Stimulated activated CD8-positive, alpha-beta memory T cell treated with anti-CD3 and anti-CD28 coated beads, Interleukin-4, amount 100 ng/mL, for 4 hours (primary cell): Measurements from ENCODE around the gene GDPGP1.
"Not testable (repeated sequence)": the region's sequence is repeated elsewhere in the genome, so short reads cannot be mapped to it uniquely, and the experiment has no call there.

Experiments
- DNase-seq, 2 donors: peaks; one replicate each; pipeline ENCODE4 v3.0.0-alpha.2; 2020; ENCODE audit warnings: low read depth in 2 of 2, low spot score in 1 of 2

GDPGP1 gene

DNA sequence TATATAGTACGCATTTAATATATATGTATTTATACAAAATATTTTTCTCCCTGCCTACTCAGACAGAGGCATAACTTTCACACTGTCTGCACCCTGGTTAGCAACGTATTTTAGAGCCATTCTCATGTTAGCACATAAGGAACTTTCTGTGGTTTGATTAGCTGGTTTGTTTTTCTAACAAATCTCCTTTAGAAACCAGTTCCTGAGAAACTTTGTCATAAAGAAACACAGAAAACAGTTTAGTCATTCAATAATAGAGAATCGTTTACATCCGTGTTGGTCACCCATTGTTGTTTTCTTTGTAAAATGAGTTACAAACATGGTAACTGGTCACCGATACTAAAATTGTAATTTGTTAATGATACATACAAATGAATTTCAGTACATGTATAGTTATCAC, 25.5 kb downstream of the GDPGP1 start:
- no peak for DNase-seq

GRCh38 chr15:90260731-90261130, 26.7 kb downstream of the GDPGP1 start:
- DNase-seq = not testable (repeated sequence)

GRCh38 chr15:90261811-90262210, 27.8 kb downstream of the GDPGP1 start:
- no peak for DNase-seq

- DNase-seq = no peak
These were observed 28.4 kb downstream of the GDPGP1 start for GRCh38 chr15:90262426-90262825.

GRCh38 chr15:90264671-90265070, 30.7 kb downstream of the GDPGP1 start:
- no peak for DNase-seq

- DNase-seq = peak; percentile 77 to 85
These were observed 31.5 kb downstream of the GDPGP1 start, which contains the start of gene NGRN for GRCh38 chr15:90265271-90266060. NGRN (plus strand) TSS chr15:90265672; CDS start chr15:90265713, 41 bp downstream.

- DNase-seq = peak; percentile 1 to 20
These were observed 32.0 kb downstream of the GDPGP1 start for GRCh38 chr15:90266061-90266431.

DNA sequence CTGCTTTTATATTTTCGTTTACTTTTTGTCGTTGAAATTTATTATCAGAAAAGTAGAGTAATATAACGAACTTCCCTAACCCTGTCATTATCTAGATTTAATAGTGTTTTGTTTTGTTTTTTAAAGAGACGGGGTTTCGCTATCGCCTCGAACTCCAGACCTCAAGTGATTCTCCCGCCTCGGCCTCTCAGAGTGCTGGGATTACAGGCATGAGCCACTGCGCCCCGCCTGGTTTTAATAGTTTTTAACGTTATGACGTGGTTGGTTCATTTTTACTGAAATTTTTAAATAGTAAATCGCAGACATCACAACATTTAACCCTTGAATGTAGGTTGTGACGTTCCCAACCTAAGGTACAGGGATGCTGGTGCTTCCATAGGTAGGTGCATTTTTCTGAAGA, 32.5 kb downstream of the GDPGP1 start:
- no peak for DNase-seq

GRCh38 chr15:90268415-90268814, 34.4 kb downstream of the GDPGP1 start:
- no peak for DNase-seq

- DNase-seq = no peak
These were observed 36.6 kb downstream of the GDPGP1 start for GRCh38 chr15:90270502-90271150.

- DNase-seq = no peak
These were observed 37.6 kb downstream of the GDPGP1 start for GRCh38 chr15:90271459-90272166.

GRCh38 chr15:90278467-90278866, 44.5 kb downstream of the GDPGP1 start:
- DNase-seq = not testable (repeated sequence)

DNA sequence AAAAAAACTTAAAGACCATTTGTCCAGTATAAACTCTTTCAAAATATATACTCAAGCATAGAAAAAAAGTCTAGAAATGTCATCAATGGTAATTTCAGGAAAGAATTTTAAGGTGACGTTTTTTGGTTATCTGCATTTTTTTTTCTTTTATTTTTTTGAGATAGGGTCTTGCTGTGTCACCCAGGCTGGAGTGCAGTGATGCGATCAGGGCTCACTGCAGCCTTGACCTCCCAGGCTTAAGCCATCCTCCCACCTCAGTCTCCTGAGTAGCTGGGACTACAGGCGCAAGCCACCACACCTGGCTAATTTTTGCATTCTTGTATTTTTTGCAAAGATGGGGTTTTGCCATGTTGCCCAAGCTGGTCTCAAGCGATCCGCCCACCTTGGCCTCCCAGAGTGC, 46.7 kb downstream of the GDPGP1 start:
- DNase-seq = not testable (repeated sequence)

GRCh38 chr15:90281637-90282036, 47.6 kb downstream of the GDPGP1 start:
- DNase-seq = not testable (repeated sequence)

DNA sequence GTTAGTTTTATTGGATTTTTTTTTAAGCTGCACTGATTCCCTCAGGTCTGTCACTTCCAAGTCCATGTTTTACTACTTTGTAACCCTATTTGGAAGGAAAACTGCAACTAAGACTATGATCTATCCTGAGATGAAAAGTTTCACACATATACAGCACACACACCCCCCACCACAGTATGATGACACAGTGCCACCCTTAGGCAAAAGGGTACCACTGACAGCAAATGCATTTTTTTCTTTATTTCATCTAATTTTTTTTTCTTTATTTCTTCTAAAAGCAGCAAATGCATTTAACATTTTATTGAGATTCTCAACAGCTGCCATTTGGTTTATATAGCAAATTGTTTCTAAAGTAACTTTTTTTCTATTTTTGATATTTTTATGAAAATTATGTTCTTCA, 52.7 kb downstream of the GDPGP1 start:
- DNase-seq = peak in 1 of 2 donors; percentile 21

GRCh38 chr15:90287101-90287500, 53.1 kb downstream of the GDPGP1 start:
- no peak for DNase-seq

DNA sequence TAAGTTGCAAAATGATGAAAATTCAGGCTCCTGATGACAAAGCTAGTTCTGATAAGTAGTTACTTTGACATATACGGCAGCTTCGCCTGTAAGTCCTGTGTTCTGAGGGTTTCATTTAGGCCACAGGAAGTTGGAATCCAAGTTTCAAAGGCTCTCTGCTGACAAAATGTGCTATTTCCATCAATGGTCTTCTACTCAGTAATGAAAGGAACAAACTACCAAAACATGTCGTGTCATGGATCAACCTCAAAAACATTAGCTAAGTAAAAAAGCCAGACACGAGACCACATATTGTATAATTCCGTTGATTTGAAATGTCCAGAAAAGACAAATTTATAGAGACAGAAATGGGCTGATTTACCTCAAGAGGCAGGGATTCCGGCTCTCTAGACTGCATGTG, 53.9 kb downstream of the GDPGP1 start:
- no peak for DNase-seq

DNA sequence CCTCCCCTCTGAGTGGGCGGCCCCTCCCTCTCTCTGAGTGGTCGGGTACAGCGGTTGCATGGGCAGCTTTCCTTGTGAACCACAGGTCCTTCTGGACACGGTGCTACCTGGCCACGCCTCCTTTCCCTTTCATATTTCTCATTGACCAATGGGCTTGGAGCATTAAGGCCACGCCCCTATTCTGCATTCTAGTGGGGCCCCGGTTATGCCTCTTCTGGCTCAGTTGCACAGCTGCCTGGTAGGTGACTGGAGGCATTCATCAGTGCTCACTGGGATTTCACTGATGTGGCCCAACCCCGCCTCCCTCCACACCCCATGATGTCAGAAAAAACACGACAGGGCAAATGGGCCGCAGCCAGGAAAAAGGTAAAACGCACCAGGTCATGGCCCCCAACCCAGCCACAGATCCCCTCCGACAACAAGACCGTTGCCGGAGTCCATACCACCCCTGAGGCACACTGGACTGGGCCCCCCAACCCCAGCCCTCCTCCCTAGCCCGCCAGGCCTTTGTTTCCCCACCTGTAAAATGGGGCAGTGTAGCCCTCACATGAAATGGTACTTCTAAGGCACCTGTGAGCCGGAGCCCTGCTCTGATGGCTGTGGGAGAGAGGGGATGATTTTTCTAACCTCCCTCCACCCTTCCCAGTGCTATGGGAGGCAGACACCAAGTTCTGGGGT, 57.8 kb downstream of the GDPGP1 start:
- no peak for DNase-seq

DNA sequence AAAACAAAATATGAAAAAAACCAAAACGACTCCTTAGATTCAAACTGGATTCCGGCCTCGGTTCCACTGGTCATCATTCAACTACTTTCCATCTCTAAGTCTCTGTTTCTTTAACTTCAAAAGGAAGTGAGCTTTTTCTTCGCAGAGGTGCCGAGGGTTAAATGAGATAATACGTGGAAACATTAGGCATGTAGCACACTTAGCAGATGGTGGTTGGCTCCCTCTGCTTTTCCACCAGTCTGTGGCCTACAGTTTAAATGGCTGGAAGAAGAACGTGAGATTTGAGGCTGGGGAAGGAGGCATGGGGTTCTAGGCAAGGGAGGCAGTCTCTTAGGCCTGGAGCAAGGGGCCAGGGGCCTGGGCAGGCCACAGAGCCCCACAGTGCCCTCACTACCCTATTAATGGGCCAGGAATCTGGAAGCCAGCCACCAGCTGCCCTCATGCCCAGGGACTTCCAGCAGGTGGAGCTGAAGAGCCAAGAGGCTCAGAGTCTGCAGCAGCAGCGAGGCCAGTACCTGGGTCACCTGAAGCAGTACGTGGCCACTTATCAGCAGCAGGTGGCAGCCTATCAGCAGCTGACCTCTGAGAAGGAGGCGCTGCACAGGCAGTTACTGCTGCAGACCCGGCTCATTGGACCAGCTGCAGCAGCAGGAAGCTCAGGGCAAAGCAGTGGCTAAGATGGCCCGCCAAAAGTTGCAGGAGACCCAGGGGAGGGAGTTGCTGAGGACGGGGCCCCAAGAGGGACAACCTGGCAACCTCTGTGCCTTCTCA, 59.2 kb downstream of the GDPGP1 start:
- peak; percentile 21 to 43 for DNase-seq

DNA sequence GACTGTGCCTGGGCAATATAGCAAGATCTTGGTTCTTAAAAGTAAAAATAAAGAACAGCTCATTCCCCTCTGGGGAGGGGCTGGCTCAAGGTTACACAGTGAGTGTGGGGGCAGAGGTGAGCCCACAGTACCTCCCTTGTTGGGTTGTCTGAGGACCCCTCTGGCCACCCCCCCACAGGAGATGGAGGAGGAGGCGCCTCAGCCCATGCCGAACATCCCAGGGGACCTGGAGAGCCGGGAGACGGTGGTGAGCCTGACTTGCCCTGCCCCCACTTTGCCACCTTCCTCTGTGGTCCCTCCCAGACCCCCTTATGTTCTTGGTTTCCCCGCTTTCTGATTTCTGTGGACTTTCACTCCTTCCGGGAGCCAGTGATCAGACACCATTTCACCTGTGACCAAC, 60.1 kb downstream of the GDPGP1 start:
- no peak for DNase-seq
